Measurements from ENCODE around the gene ATP5F1D.

The ATP5F1D gene

GRCh38 chr19:1248139-1248785, 6.7 kb downstream of the ATP5F1D start, which contains the start of gene MIDN:
Gene MIDN, plus strand, starts transcription at chr19:1248583. Its CDS starts 1,714 bp downstream, at chr19:1250297.
- peak; percentile 59 for DNase-seq

GRCh38 chr19:1248786-1249297, 7.3 kb downstream of the ATP5F1D start:
- no peak for DNase-seq

GRCh38 chr19:1249298-1249989, 7.9 kb downstream of the ATP5F1D start:
- DNase-seq, result peak; percentile 88

- DNase-seq, result no peak
These were observed 8.5 kb downstream of the ATP5F1D start for GRCh38 chr19:1249990-1250436.

GRCh38 chr19:1250437-1251260, 9.1 kb downstream of the ATP5F1D start:
- peak; percentile 84 for DNase-seq

GRCh38 chr19:1251330-1252220, 10.0 kb downstream of the ATP5F1D start:
- DNase-seq, result peak; percentile 29

GRCh38 chr19:1252221-1252820, 10.8 kb downstream of the ATP5F1D start:
- DNase-seq, result no peak

GRCh38 chr19:1252821-1253513, 11.4 kb downstream of the ATP5F1D start:
- no peak for DNase-seq

GRCh38 chr19:1253514-1254080, 12.0 kb downstream of the ATP5F1D start:
- DNase-seq, result no peak

GRCh38 chr19:1254081-1254527, 12.6 kb downstream of the ATP5F1D start:
- no peak for DNase-seq

- DNase-seq, result no peak
These were observed 13.1 kb downstream of the ATP5F1D start for GRCh38 chr19:1254530-1255185.

- no peak for DNase-seq
These were observed 13.9 kb downstream of the ATP5F1D start for GRCh38 chr19:1255186-1256161.

GRCh38 chr19:1256646-1257474, 15.3 kb downstream of the ATP5F1D start:
- DNase-seq, result no peak

GRCh38 chr19:1257475-1258162, 16.1 kb downstream of the ATP5F1D start:
- no peak for DNase-seq

GRCh38 chr19:1258163-1258492, 16.6 kb downstream of the ATP5F1D start:
- no peak for DNase-seq

- DNase-seq, result no peak
These were observed 17.2 kb downstream of the ATP5F1D start for GRCh38 chr19:1258707-1259205.

- DNase-seq, result no peak
These were observed 17.8 kb downstream of the ATP5F1D start for GRCh38 chr19:1259206-1259875.
